OCI-LY3 (cell line): ENCODE measurements around the gene ARMC2.

Source experiments
- CTCF ChIP-seq: fragments of 200-600, 300-600 bp; sonication (generic); IDR thresholded peaks from 2 replicates; pipeline ENCODE4 v1.5.1; 2014; ENCODE audit warnings: antibody characterized with exemption, low read length, low read depth
- EZH2phosphoT487 ChIP-seq: fragments of 200-600 bp; shearing (Covaris generic); IDR thresholded peaks from 2 replicates; pipeline ENCODE4 v1.6.1; 2018; ENCODE audit warnings: antibody characterized with exemption, mixed run types, low read depth

GRCh38 chr6:108914235-108915022, 66.2 kb downstream of the ARMC2 start:
- TF ChIP-seq CTCF (peak; percentile 73), EZH2phosphoT487 (no peak)
